CD4-positive, alpha-beta T cell treated with Interleukin-12 subunit alpha and Interleukin-12 subunit beta, for 1 hour (primary cell): Measurements from ENCODE around the gene TBC1D2B.
"Not testable (repeated sequence)": the region's sequence is repeated elsewhere in the genome, so short reads cannot be mapped to it uniquely, and the experiment has no call there.

ENCODE experiments used
- DNase-seq: peaks from one replicate; pipeline ENCODE4 v3.0.0-alpha.2; 2020

TBC1D2B gene

GRCh38 chr15:77985031-77985930 lies 92.2 kb downstream of the TBC1D2B start:
- no peak for DNase-seq

- no peak for DNase-seq
Measured at GRCh38 chr15:77984446-77984861, 93.1 kb downstream of the TBC1D2B start.

DNA sequence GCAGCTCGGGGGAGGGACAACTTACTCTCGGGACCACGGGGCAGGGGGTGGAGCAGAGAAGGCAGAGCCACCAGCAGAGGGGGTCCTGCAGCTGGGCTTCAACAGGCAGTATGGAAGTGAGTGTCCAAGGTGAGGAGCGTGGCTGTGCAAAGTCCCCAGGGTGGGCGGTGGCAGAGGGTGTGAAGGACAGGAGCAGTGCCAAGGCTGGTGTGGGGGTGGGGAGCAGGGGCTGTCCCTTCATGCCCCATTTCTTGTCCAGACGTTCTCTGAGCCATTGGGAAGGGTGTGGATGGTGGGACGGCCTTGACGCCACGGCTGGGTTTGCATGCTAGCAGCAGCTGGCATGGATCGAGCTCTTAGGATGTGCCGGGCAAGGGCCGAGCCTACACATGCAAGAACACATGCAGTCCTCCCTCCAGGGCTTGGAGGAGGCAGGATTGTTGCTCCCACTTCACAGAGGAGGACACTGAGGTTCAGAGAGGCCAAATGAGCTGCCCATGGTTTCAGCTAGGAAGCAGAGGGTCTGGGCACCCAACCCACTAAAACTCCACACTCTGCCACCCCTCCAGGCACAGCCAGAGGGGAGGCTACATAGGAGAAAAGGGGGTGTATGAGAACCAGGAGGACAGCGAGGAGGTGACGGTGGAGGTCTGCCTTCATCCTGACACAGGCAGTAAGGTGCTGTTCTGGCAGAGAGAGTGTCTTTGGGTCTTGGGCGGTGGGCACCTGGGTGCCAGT lies 93.6 kb downstream of the TBC1D2B start:
- no peak for DNase-seq

- DNase-seq, result no peak
Measured at GRCh38 chr15:77983091-77983707, 94.3 kb downstream of the TBC1D2B start.

DNA sequence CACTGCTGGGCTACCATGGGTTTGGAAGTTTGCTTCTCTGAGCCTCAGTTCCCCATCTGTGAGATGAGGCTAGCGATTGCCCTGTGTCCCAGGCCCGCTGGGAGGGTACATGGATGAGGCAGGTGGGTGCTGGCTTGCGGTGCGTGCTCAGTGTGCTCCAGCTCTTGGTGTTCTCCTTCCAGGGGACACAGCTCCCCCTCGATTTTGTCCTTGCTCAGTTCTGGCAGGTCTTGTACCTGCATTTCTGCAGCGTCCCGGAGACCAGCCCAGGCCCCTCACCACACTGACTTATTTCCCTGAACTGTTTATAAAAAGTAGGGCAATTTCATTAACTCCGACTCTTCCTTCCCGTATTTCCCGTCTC lies 95.4 kb downstream of the TBC1D2B start:
- no peak for DNase-seq

- no peak for DNase-seq
Measured at GRCh38 chr15:77981281-77982126, 96.0 kb downstream of the TBC1D2B start.

DNA sequence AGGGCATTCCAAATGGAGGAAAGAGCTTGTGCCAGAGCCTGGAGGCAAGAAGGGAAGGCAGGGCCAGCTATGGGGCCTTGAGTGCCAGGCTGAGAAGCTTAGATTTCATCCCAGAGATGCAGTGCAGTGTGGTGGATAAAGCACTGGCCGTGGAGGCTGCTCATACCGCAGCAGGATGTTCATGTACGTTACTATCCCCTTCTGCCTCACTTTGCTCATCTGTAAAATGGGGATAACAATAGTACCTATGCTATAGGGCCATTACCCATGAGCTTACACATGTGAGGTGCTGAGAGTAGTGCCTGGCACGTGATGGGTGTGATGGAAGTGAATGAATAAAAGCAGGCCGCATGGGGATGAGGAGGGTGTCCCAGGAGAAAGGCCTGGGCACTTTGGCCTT lies 96.8 kb downstream of the TBC1D2B start:
- DNase-seq, result not testable (repeated sequence)

GRCh38 chr15:77980098-77980497 lies 97.4 kb downstream of the TBC1D2B start:
- no peak for DNase-seq

DNA sequence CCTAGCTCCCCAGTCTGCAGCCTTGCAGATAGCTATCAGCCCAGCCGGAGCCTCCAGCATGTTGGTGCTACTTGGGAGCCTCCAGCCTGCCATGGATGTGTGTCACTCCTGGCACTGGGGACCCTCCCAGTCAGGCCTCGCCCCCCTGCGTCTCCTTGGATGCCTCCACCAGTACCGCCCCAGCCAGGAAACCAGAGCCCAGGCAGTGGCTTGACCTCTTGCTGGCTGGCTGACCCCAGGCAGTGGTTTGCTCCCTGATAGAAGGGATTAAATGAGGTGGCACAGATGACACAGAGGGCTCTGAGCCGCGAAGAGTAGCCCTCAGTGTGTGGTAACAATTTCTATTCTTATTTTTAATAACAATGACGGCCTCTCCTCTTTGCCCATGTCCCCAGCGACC lies 98.4 kb downstream of the TBC1D2B start:
- not testable (repeated sequence) for DNase-seq

DNA sequence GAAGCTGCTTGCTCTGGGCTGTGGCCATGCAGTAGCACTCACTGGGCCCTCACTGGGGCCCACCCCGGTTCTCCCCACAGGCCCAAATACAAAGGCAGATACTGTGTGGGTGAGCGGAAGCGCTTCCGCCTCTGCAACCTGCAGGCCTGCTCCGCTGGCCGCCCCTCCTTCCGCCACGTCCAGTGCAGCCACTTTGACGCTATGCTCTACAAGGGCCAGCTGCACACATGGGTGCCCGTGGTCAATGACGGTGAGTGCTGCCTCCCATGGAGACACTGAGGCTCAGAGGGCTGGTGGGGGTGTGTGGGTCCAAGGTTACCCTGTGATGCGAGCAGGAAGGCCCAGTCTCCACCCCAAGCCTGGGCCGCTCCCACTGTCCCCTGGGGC lies 98.8 kb downstream of the TBC1D2B start:
- DNase-seq, result not testable (repeated sequence)

- DNase-seq, result not testable (repeated sequence)
Measured at GRCh38 chr15:77977903-77978758, 99.4 kb downstream of the TBC1D2B start.

DNA sequence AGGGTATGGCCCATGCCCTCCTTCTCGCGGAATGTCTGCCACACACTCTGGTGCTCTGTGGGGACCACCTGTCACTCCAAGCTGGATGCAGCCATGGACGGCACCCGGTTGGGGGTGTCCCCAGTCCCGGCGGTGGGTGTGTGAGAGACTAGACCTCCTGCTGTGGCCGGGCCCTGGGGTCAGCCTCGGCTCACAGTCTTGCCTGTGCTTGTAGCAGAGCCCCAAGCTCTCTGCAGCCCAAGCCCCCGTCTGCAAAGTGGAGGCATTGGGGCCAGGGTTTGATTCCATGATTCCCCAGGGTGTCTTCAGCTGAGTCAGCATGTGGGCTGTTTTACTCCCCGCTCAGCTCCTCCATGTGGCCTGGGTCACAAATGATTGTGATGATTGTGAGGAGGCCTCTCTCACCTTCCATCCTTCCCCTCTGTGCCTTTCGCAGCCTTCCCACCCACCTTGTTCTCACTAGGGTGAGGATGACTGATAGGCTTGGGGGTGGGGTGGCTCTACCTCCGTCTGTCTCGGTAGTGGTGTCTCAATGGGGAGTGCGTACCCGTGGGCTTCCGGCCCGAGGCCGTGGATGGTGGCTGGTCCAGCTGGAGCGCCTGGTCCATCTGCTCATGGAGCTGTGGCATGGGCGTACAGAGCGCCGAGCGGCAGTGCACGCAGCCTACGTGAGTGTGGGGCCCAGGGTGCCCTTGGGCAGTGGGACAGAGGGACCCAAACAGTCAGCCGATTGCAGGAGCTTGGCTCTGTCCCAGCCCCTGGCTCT lies 100.6 kb downstream of the TBC1D2B start:
- not testable (repeated sequence) for DNase-seq

DNA sequence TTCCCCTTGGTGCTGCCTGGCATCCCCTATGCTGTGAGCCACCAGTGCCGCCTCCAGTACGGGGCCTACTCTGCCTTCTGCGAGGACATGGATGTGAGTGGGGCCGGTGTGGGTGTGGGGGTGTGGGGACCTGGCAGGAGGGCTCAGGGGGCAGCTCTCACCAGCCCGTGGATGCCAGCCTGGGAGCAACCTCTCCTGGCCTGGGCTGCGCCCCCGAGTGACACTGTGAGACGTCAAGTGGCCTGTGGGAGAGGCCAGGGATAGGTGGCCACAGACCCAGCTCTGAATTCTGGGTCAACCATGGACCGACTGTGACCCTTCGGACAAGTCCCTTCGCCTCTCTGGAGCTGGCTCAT lies 101.4 kb downstream of the TBC1D2B start:
- not testable (repeated sequence) for DNase-seq

GRCh38 chr15:77975332-77976094 lies 102.0 kb downstream of the TBC1D2B start:
- no peak for DNase-seq

DNA sequence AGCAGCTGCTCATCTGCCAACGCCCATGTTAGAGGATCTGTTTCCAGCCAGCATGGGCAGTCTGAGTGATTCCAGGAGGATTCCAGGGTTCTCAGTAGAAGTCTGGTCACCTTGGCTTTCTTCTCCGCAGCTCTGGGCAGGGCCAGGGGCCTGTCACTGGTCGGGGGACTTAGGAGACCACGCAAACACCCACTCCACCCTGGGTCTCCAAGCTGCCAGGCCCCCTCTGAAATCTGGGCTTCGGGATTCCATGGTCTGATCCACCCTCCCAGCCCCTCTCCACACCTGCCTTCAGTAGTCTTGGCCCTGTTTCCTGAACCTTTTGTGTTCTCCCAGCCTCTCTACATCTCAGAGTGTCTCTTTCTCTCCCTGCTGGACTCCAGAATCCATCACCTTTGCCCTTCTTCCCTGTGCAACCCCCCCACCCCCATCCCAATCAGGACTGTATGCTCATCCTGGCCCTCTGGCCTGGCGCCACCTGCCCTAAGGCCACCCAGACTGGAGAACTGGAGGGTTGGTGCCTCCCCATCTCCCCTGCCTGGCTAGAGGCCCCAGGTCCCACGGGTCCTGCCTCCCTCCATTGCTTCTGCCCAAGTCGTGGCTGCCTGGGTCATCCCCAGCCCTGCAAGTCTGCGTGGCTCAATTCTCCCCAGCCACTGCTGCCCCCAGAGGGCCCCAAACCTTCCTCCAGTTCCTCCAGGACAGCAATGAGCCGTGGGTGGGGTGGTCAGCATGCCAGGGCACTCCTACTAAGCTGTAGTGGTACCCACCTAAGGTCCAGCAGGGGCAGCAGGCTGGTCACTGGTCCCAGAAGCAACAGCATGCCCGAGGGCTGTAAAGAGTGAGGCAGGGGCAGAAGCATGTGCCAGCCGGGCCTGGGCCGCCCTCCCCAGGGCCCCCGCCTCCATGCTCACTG lies 102.8 kb downstream of the TBC1D2B start:
- no peak for DNase-seq

- no peak for DNase-seq
Measured at GRCh38 chr15:77974098-77974414, 103.5 kb downstream of the TBC1D2B start.

DNA sequence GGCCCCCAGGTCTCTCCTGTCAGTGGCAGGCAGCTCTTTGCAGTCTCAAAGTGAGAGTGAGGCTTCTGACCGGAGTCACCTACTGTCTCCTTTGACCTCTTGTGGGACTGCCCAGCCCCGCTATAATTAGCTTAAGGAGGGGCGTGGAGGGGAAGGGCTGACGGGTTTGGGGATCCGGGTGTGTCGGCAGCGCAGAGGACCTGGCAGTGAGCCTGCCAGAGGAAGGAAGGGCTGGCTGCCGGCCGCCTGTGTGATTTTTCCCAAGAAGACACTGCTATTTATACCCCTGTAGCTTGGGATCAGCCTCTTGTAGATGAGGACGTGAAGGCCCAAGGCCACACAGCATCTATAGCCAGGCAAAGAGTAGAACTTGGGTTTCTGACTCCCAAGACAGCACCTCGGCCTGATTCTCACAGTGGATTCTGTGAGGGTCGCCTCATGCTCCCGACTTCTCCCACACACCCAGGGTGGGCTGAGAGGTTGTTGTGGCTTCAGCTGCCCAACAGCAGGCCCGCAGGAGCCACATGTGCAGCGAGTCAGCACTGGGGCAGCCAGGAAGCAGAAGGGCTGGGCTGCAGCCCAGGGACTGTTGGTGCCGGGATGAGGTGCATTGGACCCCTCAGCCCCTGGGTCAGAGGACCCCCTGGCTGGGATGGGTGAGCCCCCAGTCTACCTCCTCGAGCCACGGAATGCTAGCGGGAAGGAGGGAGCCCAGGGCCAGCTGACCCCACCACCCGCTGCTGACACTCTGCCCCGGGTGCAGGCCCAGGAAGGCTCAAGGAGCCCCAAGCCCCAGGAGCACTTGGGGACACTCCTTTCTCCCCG lies 104.0 kb downstream of the TBC1D2B start:
- not testable (repeated sequence) for DNase-seq

DNA sequence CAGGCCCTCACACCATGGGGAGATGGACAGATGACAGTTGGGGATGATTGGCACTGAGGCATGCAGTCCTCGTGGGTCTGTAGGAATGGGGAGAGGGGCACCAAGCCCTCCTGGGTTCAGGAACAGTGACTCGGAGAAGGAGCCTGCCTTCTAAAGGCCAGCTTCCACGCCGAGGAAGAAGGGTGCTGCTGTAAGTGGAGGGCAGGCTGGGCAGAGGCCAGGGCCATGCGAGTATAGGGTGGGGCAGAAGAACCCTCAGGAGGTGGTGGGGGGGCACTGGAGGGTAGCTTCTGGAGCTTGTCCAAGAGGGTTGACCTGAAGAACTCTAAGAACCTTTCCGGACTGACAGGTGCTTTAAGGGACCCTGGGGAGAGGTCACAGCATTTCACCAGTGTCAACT lies 104.8 kb downstream of the TBC1D2B start:
- not testable (repeated sequence) for DNase-seq
